ENCODE measurements around the gene ARNT2.

Gene ARNT2

DNA sequence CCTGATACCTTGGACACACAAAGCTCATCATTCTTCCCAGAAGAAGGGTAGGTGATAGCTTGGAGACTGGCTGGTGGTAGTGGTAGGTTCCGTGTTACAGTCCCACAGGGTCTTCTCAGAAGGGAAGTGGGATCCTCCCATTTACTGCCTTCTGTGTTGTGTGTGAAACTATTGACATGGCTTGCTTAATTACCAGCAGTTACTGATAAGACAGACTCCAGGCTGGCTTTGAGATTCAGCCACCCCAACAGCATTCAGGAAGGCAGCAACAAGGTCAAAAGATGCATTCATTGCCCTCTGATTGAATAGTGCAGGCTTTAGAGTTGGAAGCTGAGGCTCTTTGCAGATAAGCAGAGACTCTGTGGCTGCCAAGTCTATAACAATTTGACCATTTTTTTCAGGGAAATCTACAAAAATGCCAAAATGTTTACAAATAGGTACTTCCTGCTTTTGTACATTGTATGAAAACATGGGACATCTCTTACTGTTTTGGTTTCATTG lies 7.7 kb downstream of the ARNT2 start:
- no peak for DNase-seq (ENCODE audit: low read depth in 2 of 2)

DNA sequence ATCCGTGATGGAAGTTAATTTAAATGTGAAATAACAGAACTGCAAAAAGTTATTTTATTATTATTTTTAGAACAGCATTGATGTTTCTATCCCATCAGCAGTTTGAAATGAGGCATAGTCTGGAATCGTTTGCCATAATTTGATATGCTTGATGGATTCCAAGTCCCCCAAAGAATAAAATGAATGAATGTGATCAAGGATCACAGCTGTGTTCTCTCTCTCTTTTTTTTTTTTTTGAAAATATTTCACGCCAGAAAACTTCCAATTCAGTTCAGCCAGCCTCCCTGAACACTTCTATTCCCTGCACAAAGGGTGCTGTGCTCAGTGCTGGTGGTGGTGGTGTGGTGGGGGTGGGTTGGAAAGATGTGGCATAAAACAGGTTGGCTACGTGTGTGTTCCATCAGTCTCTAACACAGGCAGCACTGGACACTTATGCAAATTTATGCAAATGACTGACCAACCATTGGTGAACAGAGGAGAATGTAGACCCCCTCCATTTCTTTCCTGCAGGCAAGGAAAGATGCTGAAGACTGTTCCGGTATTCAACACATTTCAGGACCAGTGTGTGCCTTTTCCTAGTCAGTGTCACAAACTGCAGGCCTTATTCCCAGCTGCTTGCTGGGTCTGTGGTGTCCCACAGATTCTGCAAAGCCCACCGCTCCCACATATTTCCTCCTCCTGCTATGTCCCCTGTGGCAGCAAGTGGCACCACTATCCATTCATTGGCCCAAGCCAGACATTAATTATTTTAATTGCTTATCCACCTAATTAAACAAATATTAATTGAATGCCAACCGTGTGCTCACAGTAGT lies 10.6 kb downstream of the ARNT2 start:
- DNase-seq (ENCODE audit: low read depth in 2 of 2), result no peak

DNA sequence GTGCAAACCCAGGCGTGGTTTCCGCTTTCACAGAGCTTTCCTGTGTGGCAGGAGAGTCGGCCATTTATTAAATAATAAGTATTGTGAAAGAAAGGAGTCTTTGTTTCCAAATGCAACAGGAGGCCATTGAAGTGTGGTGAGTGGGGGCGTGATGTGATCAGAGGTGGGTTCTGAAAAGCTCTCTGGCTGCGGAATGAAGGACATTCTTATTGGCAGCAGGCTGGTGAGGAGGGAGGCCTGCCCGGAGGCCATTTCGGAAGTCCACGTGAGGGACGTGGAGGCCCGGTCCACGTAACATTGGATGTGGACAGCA lies 11.1 kb downstream of the ARNT2 start:
- DNase-seq (ENCODE audit: low read depth in 2 of 2), result no peak

DNA sequence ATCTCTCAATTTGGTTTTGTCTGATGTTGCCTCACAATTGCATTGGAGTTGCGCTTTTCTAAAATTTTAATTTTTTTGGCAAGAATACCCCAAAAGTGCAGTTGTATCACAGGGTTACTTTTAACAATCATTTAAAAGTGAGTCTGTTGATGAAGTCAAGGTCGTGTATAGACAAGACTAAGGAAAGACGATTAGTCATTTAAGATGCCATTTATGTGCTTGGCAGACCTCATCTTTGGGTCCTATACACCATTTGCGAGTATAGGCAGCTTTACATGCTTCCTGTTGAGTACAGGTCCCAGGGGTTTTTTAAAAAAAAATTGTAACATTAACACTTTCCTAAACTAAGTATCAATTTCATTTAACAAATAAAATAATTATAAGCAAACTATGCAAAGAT lies 12.5 kb downstream of the ARNT2 start:
- no peak for DNase-seq (ENCODE audit: low read depth in 2 of 2)

DNA sequence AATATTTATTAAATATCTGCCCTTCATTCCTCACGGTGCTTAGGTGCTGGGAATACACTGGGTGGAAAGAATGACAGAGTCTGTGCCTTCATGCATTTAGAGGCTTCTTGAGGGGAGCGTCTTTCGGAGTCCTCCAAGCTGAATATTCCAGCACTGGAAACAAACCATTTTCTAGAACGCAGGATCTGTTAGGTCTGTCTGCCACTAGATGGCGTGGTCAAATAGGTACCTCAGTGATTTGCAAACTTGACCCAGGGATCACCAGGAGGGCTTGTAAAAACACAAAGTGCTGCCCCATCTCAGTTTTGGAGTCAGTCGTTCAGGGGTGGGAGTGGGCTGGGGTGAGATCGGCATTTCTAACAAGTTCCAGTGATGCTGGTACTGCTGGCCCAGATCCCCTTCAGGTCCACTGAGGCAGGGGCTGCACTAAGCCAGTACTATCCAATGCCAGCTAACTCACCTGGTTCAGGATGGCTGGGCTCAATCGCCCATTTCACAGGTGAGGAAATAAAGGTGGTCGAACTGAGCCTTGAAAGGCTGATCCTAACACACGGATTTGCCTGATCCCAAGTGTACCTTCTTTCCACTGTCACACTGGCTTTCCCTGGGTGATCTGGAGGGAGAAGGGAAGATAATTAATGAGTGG lies 14.8 kb downstream of the ARNT2 start:
- no peak for DNase-seq (ENCODE audit: low read depth in 2 of 2)

DNA sequence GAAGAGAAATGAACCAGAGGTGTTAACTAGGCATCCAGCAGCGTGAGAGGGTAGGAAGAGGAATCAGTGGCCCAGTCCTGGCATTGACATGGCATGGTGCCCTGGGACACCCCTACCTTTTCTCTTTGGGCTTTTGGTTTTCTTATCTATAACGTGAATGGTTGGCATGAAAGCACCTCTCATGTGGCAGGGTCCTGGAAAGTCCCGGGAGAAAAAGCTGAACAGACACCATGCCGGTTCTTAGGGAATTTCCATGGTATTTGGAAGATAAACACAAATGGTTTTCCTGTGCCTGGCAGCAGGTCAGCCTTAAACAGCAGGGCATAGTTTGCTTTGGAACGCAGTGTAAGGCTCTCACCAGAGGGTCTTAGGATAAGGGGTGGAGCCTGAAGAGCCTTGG lies 15.4 kb downstream of the ARNT2 start:
- no peak for DNase-seq (ENCODE audit: low read depth in 2 of 2)

DNA sequence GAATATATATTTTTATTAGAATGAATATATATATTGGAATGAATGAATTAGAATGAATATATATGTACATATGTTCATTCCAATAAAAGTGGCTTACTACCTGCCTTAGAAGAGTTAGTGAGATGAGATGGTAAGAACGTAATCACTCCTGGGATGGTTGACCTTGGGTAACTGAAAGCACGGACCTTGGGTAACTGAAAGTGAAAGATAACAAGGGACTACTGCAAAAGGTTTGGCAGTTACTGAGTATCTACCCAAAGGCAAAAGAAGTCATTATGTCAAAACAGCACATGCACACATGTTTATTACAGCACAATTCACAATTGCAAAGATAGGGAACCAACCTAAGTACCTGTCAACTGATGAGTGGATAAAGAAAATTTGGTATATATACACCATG lies 16.5 kb downstream of the ARNT2 start:
- no peak for DNase-seq (ENCODE audit: low read depth in 2 of 2)

DNA sequence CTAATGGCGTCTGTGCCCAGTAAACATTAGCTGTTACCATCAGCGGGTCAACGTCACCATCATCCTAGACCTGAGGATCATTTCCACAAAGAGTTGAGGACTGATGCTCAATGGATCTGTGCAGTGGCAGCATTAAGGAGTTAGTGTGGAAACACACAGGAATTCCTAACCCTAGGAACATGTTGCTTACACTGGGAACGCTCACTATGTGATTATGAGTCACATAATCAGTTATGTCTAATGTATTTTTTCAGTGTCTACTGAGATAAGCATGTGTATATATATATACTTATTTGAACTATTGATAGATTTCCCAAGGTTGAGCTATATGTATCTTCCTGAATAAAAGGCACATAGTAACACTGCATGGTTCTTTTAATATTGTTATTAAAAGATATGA lies 19.0 kb downstream of the ARNT2 start:
- no peak for DNase-seq (ENCODE audit: low read depth in 2 of 2)

DNA sequence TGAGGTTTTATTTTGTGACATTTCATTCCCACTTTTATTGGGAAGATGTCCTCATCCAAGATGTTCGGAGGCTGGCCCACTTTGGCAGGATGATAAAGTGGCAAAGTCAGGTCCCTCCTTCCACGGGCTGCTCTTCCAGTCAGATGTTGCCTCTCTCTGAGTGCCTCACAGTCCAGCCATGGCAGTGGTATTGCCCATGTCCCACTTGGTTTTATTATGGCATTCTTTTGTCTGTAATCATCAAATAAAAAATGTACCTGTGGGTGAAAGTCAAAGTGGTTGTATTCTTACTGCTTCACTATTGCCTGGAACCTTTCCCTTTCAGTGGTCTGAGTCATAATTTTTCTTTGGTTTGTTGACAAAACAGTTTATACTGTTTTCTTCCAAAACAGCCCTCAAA lies 20.2 kb downstream of the ARNT2 start:
- no peak for DNase-seq (ENCODE audit: low read depth in 2 of 2)

DNA sequence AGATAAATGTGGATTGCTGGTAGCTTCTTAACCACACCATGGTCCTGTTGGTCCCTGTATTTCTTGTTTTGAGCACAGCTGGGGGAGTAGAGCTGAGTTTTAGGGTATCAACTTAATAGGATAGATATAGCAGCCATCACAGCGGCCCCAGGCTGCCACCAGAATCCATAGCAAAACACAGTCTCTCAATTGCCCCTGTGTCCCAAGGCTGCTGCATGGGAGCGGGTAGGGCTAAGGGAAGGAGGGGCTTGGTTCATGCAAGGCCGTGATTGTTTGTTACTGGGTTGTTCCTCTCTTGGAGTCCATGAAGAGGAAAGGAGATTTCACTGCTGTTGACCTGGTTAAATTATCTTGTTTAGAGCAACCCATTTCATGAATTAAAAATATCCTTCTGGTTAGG lies 22.1 kb downstream of the ARNT2 start:
- DNase-seq (ENCODE audit: low read depth in 2 of 2), result no peak

DNA sequence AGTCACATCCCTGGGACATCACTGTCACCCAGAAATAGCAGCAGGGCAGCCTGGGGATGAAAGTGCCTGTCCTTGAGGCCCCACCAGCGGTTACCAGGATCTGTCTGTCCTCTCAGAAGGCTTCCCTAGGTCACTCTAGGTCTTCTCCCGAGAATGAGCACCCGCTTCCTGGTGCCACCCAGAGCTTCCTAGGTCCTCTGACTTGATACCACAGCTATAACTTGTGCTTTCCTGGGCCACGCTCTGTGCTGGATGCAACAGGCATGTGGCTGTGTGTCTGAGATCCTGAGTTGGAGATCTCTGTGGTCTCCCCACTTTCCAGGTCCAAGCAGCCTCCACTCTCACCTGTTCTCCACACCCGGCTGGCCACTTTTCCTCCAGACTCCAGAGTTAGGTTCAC lies 25.8 kb downstream of the ARNT2 start:
- DNase-seq (ENCODE audit: low read depth in 2 of 2), result no peak

DNA sequence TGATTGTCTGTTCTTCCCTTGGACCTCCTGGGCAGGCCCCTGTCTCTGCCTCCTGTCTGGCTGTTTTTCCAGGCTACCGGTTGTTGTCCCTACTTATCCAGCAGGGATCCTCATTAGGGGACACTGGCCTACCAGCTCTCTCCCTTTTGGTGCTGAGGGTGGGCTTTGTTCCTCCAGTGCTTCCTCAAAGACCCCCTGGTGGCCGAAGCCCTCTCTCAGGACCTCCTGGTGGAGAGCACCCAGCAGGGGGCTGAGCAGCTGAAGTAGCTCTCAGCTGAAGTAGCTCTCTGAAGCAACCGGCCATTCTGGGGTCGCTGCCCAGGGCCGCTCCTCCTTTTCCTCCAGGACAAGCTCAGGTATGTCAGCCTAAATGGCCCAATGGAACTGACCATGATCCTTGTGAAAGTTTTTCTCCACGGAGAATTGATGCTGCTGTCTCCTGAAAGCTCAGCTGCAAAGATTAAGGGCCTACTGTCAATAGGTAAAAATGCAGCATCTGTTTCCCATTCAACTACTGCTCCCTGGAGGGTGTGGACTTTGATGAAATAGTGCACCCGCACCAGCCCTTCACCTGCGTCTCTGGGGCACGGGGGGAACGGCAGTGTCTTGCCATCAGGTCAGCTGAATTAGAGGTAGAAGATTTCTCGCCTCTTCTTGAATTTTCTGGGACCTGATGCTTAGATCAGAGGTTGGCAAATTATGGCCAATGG lies 27.6 kb downstream of the ARNT2 start:
- no peak for DNase-seq (ENCODE audit: low read depth in 2 of 2)

DNA sequence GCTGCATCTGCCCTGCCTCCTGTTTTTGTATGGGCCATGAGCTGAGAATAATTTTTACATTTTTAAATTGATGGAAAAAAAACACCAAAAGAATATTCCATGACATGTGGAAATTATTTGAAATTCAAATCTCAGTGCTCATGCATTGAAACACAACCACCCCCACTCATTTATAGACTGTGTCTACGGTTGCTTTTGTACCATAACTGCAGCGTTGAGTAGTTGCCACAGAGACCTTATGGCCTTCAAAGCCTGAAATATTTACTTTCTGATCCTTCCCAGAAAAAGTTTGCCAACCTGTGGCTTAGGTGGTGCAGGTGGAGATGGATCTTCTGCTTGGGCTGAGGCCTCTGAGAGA lies 28.1 kb downstream of the ARNT2 start:
- no peak for DNase-seq (ENCODE audit: low read depth in 2 of 2)

DNA sequence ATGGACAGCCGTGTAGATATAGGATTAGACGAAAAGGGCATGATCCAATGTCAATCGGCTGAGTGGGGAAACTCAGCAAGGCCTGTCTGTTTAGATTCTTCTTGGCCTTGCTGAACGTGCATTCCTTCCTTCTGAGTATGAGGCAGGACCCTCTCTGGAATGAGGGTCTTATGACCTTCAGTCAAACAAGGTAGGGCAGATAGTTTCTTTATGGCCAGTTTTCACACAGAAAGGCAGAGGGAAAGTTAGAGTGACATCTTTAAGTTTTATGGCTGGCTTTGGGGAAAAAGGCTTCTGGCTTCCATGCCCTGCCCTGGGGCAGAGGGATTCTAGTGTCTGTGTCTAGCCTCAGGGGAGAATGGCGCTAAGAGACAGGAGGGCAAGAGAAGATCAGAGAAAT lies 29.7 kb downstream of the ARNT2 start:
- no peak for DNase-seq (ENCODE audit: low read depth in 2 of 2)

DNA sequence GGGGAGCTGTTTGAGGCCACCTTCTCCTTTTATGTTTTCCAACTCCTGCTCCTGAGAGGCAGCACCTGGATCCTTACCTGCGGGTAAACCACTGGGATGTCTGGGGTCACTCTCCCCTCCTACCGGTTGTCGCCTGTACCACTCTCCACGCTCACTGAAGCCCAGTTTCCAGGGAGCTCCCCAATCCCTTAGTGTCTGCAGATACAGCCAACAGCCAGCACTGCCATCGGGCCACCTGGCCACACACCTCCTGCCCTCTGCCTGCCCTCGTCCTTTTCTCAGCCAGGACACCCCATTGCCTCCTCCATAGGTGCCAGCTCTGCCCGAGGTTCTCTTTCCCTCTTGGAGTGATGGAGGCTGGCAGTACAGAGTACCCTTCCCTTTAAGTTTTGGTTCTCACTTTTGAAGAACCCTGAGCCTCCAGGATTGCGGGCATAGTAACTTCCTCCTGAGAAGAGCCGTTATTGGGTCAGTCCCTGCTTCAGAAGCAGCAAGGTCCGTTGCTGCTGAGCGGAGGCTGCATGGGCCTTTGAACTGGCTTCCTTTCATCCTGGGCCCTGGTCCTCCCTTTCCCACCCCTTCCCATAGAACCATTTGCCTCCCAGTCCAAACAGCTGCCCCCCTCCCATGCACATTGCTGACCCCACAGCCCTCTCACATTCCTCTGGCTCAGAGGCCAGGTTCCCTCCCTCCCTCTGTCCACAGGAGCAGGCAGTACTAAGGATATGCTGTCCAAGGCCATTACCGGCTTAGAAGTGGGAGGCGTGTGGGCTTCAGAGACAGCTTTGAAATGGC lies 30.9 kb downstream of the ARNT2 start:
- DNase-seq (ENCODE audit: low read depth in 2 of 2), result no peak

DNA sequence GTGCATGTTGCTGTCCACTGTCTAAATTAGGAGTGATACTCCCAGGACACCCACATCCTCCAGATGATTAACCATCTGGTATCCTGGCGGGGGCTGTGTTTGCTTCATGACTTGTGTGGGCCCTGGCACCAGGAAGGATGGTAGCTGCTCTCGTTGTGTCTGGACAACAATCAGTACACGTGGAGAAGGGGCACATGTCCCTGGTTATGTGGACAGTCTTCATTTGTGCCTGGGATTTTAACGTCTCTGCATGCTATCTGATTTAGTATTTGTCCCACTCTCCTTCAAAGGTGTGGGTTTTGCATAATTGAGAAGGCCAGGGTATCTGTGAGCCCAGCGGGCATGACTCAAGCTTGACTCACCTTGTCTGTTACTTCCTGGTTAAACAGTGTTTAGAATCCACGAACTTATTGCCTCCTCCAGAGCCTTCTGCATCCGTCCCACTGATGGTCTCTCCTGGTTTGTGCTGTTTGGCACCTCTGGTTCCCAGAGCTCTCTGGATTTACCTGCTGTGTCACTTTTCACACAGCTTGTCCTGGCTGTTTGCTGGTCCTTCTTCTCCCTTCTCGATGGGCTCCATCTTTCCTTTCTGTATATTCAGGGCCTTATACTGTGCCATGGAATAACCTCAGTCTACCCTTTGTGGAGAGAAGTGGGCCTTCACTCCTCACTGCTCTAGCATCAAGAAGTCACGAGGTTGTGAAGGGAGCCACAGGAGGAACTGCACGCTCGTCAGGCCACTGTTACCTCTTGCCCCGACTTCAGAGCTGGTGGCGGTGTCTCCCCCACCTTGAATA lies 32.5 kb downstream of the ARNT2 start:
- DNase-seq (ENCODE audit: low read depth in 2 of 2), result peak in 1 of 2 donors; percentile 4

DNA sequence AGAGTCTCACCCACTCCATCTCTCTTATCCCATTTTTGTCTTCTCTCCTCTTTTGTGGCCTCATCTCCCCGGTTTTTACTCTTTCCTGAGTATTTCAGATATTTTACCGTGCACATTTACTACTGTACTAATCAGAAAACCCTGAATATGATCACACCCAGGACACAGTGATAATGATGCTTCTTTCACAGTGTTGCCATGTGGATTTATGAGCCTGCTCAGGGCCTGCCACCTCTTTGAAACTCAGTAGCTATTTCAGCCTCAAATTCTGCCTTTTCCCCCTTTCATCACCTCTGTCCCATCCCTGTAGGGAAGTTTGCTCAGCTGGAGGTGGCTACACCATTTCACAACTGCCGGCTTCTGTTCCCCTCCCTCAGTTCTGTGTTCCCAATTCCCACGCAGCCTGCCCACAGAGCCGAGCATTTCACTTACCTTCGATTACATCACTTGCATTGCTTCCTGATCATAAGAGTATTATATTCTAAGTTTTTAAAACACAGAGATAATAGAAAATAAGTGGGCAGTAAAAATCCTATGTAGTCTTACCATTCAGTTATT lies 33.2 kb downstream of the ARNT2 start:
- DNase-seq (ENCODE audit: low read depth in 2 of 2), result no peak

DNA sequence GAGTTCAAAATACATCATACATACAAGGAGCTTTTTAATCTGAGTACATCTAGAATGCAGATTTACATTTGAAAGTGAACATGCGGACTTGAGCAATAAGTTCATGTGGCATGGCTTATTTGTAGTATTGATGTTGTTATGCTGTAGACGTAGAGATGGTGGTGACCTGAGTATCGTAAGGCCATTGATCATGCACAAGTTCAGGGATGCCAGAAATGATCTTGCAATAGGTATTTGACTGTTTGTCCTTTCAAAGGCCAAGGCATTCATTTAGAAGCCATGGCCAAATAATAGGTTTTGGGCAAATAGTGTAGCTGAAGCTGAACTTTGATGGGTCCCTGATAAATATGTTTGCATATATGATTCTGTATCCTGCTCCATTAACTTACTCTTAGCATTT lies 35.0 kb downstream of the ARNT2 start:
- DNase-seq (ENCODE audit: low read depth in 2 of 2), result no peak

DNA sequence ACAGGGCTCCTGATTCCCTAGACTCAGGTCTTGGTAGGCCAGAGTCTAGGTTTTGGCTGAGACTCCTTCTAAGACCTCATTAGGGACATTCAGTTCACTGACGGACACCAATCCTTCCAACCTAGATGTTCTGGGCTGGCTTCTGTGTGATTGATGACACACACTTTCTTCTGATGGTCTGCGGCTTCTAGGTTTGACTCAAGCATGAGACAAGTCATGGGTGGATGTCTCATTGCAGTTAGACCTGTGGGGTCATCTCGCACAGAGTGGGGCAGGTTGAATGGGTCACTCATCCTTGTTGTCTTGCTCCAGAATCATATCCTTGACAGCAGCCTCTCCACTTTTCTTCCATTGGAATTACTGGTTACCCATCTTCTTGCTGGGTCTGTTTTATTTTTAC lies 35.8 kb downstream of the ARNT2 start:
- DNase-seq (ENCODE audit: low read depth in 2 of 2), result no peak

DNA sequence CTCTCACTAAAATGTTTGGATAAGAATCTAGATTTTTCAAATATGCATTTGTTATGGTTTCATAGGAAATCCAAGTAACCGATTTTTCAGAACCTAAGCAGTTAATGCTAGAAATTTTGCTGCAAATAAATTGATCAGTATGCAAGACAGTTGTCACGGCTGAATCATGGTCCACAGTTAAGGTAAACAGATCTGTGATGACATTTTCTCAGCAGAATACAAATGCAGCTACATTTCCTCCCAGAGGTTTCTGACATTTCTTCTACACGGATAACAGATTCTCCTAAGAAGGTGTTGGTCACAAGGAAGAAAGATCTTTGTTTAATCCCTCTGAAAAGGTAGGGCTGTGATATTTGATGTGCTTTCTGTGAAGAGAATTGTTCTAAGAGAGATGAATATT lies 36.9 kb downstream of the ARNT2 start:
- no peak for DNase-seq (ENCODE audit: low read depth in 2 of 2)

DNA sequence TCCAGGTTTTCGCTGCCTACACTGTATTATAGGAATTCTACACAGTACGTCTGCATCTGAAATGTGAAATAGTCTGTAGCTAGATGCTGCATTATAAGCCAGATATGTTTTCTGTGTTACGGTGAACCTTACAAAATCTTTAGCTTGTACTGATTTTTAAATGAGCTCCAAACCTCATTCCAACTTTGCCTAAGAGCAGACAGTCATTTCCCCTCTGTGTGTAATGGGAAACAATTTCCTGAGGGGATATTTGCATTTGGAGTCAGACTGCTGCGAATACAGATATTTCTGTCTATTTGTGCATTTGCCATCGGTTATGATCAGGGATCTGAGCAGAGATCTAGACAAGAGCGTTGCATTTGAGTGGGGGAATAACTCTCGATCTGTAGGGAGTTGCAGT lies 37.5 kb downstream of the ARNT2 start:
- DNase-seq (ENCODE audit: low read depth in 2 of 2), result no peak

Data from stimulated activated CD4-positive, alpha-beta T cell treated with anti-CD3 and anti-CD28 coated beads, Interleukin-15, amount 100 ng/mL, for 48 hours (primary cell).